ENCODE measurements around the gene ARMCX1. TPM values are rescaled to one million over a fixed set of nuclear protein-coding genes. Genes with fewer than 3 reads are reported as not detected.

The ARMCX1 gene
- total RNA-seq, 1 donor from 2014 or later, result 0.82 TPM

Other genes with a start within 250 kb of the ARMCX1 start
- 25.5 and 27.9 TPM in 2 replicates for gene TIMM8A, start 201.8 kb upstream of the ARMCX1 start, total RNA-seq
- 0.11 and 0.25 TPM in 2 replicates for gene BTK, start 164.4 kb upstream of the ARMCX1 start, total RNA-seq
- 290 and 376 TPM in 2 replicates for gene RPL36A, start 159.5 kb upstream of the ARMCX1 start, total RNA-seq
- 82.9 and 89.1 TPM in 2 replicates for gene GLA, start 142.6 kb upstream of the ARMCX1 start, total RNA-seq
- 17.5 and 18.0 TPM in 2 replicates for gene HNRNPH2, start 142.3 kb upstream of the ARMCX1 start, total RNA-seq
- 4.7 and 6.3 TPM in 2 replicates for gene ARMCX4, start 65.1 kb upstream of the ARMCX1 start, total RNA-seq
- gene ARMCX6, start 67.5 kb downstream of the ARMCX1 start, total RNA-seq, result 92.1 and 94.5 TPM in 2 replicates
- gene ARMCX3, start 72.6 kb downstream of the ARMCX1 start, total RNA-seq, result 71.5 and 79.4 TPM in 2 replicates
- gene ARMCX2, start 109.3 kb downstream of the ARMCX1 start, total RNA-seq, result 9.7 and 9.9 TPM in 2 replicates

Measured in activated T-helper 2 cell treated with anti-CD3 and anti-CD28 coated beads, Interferon-gamma antibody, Interleukin-2, Interleukin-4, amounts not matched to agents 10 μg/mL and 5 μg/mL and 100 μg/mL, durations not matched to agents 14 hours and 24 hours and 36 hours (primary cell).